ENCODE results near the gene ACP1.

Gene ACP1

DNA sequence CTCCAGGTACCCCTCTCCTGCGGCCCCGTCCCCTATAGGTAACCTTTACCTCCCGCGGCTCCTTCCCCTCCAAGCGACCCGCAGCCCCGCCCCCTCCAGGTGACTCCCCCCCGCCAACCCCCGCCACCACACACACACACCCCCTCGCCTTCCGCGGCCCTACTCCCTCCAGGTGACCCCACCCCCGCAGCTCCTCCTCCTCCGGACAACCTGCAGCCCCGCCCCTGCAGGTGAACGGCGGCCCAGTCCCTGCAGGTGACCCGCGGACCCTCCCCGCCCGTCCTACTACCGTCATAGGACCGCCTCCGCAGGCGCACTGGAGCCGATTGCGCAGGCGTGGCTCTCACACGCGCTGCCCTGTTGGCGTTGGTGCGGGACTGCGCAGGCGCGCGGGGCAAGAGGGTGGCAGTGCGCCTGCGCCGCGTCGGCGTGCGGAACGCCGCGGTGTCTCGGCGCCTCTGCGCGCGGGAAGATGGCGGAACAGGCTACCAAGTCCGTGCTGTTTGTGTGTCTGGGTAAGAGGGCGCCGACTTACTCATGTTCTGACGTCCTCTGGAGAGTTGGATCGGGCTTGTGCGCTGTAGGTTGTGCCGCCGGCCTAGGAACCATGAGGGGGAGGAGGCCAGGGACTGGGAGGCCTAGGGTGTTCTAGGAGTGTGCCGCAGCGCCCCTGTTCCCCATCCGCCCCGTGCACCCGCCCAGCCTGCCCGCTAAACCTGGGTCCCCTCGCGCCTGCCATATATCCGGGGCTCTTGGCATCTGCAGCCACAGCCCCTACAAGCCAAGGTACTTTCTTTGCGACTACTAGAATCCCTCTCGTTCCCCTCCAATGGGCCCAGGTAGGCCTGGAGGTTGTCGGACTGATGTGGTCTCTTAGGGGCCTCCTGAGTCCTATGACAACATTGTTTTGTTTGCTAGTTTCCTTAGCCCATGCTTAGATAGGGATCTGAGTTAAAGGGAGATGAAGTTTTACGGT, at the start of gene ACP1:
Gene ACP1 (plus strand): TSS at position 455 of the 976 bp plus-strand sequence. CDS start 18 bp downstream, at position 473.
- peak; percentile 83 for DNase-seq

DNA sequence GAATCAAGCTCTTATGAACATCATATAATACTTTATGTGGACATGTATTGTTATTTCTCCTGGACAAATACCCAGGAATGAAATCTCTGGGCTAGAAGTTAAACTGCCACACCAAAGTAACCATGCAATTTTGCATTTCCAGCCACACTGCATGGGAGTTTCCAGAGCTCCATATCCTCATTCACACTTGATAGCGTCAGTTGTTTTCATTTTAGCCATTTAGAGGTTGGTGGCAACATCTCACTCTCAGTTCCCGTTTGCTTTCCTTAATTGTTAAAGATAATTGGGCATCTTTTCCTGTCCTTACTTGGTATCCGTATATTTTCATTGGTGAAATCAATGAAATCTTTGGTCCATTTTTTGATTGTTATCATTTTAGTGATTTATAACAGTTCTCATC, 48.7 kb upstream of the ACP1 start:
- DNase-seq, result no peak

DNA sequence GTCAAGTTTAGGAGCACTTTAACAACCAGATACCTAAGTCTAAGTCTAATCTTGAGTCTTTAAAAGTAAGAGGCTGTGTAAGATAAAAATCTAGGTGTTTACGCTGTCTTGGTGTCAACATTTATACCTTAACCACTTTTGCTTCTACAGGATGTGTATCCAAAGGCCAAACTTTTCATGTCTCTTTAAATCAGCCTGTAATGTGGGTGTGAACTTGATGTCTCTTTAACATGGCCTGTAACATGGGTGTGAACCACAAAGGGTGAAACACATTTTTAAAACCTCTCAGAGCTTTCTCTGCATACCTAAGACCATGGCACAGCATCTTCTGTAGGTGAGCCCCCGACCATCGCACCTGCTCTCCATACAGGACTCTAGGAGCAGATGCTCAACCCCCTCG, 41.3 kb upstream of the ACP1 start:
- DNase-seq, result no peak

DNA sequence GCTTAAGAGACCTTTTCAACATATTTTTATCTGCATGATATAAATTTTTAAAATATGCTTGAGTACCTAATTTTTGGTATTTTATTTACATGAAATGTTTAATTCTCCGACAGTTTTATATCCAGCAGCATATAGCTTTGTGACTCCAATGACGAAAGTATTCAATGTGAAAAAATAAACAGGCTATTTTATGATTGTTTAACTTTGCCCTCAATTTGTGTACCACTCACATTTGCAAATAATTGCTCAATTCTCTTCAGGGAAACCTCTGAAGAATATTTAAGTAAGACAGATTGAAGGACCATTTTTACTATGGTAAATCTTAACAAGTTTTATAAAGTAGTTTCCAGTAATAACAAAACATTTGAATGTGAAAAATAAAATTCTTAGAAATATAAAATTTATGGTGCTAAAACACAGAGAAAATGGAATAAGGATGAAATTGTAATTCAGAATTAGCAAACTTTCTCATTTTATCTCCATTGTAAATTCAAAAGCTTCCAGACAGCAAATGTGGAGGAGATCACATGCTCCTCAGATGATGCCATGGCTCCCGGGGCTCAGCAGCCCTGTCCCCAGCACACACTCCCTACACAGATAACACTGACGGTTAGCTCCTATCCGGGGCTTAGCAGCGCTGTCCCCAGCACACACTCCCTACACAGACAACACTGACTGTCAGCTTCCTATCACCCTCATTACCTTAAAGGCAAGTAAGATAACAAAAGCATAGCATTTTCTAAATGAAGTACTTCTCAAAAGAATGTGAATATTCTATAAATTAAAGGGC, 40.6 kb upstream of the ACP1 start:
- no peak for DNase-seq

DNA sequence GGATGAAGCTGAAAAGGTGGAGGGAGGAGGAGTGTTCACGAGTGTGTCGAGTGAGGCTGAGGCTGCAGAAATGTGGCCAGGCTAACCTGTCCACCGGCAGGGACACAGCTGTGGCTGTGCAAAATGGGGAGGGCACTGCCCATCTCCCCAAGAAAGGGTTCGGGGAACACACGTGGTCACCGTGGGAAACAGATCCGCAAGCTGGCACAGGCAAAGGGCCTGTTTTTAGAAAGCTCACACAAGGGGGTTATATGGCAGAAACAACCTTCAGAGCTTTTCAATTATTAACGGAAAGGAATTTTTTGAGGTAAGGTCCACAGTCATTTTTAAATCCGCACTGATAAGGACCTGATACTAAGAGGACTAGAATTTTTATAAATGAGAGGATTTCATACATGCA, 36.6 kb upstream of the ACP1 start:
- DNase-seq, result no peak

DNA sequence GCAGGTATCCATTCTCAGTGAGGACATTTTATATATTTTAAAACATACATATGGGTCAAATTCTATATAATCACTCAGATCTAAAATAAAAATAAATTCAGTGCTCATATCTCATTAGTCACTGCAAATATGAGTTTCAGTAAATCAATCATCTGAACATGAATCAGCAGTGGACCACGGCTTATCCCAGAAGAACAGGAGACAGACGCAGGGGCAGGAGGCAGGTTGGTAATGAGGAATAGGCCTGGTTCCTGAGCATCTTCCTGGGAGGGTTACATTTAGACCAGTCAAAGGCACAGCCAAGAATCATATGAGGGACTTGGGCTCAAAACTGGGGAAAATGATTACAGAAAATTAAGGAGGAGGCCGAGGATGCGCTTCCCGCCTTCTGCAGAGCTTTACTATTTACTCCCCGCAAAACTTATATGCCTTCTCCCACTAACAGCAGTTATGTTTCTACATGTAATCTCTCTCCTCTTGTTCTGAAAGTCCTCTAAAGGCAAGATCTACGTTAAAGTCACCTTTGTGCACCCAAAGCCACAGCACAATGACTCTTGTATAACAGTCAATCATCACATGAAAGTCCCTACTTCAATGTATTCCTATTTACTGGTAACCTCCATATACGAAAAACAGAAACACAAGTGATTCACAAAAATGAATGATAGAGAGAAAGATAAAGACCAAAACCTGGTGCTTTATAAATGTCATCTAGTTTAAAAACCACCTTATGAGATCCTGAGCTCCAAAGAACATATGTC, 36.0 kb upstream of the ACP1 start:
- no peak for DNase-seq

DNA sequence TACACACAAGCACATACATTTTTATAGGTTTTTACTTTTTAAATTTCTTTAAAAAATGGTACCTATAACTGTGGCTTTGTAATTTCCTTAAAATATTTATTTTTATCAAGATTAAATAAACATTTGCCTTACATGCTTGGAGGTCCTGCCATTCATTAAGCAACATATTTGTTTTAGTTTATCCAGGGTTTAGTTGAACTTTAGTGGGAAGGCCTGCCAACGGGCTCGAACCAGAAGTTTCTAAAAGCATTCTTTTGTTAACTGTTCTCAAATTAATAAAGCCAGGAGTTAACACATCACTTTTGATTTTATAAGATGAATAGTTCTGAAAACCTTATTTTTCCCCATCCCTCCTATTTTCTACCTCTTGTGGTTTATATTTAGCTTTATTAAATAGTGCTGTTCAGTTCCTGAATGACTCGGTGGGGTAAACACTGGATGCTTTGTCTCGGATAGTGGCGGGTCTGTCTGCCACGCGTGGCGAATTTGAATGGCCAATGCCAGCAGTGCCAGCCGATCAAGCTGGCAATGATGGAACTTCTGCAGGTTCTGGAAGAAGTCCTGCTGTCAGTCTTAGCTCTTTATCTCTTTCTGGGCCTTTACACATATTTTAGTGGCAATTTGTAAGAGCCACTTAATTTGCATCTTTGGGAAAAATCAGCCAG, 33.1 kb upstream of the ACP1 start:
- no peak for DNase-seq

DNA sequence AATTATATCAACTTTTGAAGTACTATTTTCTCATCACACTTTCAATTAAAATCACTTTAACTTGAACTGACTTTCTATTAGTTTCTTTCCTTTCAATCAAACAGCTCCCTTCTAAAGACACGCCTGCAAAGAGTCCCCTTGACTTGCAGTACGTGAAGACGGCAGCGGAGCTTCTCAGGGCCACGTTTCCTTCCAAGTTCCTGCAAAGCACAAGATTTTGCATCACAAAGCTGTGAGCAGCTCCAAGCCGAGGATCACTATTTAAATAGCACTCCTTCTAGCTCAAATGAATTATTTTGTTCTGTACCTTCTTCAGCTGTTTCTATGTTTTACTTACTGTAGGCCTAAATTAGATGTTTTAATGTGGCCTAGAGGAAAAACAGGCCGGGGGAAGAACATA, 31.7 kb upstream of the ACP1 start:
- DNase-seq, result no peak

DNA sequence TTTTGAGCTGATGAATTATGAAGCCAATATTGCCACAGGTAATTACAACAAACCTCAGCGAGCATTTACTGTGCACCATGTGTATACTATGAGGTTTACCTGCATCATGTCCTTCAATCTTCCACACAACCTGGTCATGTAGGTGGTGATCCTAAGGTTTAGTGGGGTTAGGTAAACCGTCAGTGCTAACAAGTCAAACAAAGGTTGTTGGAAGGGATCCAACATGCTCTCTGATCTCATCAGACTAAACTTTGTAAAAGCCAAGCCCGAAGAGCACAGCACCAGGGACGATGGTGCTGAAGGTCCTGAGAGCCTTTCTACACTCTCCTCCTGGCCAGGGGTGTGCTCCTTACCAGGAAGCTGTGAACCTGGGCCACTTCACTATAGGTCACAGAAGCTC, 30.3 kb upstream of the ACP1 start:
- DNase-seq, result no peak

DNA sequence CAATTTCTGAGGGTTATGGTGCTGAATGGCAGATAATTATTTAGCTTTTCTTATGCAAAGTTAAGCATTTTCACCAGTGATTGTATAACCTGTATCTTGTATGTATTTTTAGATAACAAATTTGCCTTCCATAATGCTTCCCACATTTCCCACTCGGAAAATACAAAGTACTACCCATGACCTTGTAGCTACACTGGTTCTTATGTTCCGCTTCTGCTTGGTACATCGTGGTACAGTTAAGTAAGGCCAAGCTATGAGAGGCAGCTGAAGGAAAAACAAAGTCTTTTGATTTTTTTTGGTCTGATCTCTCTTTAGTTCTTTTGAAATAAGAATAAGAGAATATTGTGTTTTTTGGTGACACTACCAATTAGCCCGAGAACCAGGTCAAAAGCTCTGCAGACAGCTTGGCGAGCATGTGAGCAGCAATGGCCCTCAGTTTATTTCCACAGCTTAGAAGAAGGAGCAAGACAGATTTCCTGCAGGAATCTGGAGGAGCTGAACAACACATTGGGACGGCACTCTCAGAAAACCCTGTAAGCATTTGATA, 27.7 kb upstream of the ACP1 start:
- DNase-seq, result no peak

DNA sequence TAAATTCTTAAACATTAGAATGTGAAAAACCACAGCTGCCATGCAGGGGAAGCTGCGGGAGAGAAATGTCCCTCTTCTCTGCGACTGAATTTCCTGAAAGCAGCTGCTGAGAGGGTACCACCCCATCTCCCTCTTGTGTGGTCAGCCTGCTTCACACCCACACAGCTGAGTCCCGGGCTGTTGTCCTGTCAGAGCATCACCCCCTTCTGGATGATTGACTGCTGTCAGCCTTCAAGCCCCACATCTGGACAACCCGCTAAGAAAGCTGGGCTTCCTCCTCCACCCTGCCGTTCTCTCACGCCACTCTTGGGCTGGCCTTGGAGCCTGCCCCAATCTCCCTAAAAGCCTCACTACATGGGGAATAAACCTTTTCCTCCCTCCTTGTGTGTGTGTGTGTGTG, 26.9 kb upstream of the ACP1 start:
- no peak for DNase-seq

DNA sequence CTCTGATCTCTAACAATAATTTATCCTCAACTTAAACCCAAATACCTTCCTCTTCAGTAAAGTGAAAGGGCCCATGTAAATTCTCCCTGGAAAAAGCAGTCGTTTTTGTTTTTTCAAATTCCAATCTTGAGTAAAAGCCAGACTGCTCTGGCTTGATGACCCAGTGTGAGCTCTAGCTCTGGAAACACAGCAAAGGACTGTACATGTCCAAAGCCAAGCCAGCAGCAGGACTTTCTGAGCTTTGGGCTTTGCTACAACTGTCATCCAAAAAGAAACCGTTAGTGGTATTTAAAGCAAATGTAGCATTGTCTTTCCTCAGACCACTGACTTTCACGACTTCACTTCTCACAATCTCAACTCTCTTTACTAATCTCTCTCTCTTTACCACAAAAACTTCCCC, 26.3 kb upstream of the ACP1 start:
- no peak for DNase-seq

DNA sequence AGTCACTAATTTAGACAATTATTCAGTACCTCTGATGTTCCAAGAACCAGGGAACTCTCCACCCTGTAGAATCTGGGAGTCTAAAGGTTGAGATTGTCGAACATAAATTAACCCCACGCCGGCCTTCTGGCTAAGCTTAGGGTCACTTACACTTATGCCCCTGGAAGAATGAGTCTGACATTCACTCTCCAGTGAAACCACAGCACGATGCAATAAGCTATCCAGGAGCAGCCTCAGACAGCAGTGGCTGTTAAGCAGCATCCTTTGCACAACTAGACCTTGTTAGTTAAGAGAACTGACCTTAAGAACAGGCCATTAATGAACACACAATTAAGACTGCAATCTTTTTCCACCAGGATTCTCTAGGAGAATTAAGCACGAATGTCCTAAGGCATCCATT, 25.9 kb upstream of the ACP1 start:
- no peak for DNase-seq

DNA sequence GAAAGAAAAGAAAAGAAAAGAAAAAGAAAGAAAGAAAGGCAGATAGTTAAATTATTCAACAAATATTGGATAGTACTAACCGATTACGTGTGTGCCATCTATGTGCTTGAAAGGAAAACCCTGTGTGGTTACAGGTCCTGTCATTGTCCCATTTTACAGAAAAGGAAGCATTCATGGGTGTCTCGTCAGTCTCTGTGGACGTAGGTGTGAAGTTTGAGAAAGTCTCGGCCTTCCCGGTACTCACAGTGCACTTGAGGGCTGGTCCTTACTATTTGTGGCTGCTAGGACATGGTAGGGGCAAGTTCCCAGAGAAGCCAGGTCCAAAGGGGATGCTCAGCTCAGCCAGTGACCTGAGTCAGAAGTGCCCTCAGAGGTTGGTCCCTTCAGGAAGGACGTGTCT, 20.2 kb upstream of the ACP1 start:
- DNase-seq, result no peak

DNA sequence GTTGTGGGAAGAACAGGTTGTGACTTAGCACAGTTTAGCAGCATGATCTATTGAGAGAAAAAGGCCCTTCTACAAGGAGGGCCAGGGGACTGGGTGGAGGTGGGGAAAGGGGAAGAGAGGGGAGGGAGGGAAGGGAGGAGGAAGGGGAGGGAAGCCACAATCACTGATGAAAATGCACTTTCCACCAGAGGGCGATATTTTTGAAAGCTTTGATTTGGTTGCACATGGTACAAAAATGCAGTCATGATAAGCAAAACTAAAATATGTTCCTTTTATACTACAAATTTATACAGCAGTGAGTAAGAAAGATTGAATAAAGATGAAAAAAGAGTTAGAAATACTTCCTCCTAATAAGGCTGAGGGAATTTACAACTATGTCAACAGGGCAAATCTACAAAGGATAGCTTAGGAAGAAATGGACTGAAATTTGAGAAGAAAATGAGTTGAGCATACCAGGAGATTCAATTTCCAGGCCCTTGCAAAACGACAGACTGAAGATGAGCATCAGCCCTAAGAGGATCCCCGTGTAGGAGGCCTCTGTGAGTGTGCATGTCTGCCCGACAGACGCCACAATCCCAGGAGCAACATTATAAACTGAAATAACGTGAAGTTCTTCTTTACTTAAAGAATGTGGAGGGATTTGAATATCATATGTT, 18.1 kb upstream of the ACP1 start:
- DNase-seq, result no peak

DNA sequence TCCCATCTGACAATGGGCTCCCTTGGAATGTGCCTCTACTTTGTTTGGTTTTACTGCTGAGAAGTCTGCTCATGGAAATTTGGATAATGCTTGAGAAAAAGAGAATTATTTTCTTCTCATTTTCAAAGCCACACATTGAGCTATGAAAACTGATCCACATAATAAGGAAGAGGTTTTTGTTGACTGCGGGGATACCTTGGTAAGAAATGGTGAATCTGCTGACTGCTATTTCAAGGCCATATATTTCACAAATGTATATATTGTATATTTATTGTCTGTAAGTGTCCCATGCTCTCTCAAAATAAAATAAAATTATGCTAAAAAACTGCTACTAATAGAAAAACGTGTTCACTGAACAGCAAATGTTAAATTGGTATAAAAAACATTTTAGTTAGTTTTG, 16.0 kb upstream of the ACP1 start:
- no peak for DNase-seq

DNA sequence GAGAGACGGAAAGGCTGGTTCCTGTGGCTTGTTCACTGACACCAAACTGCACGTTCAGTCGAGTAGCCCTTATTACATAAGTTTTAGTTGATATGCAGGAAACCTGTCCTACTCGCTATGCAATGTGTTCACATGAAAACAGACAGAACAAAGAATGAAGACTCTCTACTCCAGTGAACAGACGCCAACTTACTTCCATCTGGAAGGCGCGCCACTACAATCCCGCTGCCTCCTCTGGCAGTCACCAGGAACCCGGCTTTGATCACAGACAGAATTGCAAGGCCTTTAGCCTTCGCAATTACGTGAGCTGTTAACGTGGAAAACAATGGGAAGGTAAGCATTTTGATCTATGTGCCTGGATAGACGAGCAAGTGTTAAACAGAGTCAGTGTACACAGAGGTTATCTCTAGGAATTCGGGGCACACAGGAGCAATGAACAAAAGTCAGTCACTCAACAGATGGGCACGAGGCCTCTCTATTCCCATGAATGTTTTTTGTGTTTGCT, 15.2 kb upstream of the ACP1 start:
- no peak for DNase-seq

DNA sequence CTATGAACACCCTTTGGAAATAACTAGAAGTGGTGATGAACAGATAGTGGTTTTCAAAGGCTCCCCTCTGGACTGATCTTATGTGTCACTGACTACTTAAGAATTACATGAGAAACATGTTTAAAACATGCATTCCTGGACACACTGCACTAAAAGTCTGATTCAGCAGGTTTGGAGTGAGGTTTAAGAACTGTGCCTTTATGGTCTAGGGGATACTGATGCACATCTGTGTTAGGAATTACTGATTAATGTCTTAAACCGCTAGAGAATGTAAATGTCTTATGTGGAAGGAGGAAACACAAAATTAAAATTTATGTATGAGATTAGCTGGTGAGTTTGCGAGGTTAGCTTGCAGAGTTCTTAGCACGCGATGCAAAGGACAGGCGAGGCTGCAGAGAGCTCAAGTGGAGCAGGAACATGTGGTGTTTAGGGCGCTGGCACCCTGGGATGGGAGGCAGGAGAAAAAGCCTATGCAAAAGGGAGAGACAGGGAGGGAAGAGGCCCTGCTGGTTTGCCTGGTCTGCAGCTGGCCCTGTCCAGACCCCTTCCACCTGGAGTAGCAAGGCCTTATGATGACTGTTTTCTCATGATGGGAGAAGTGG, 12.6 kb upstream of the ACP1 start:
- no peak for DNase-seq

DNA sequence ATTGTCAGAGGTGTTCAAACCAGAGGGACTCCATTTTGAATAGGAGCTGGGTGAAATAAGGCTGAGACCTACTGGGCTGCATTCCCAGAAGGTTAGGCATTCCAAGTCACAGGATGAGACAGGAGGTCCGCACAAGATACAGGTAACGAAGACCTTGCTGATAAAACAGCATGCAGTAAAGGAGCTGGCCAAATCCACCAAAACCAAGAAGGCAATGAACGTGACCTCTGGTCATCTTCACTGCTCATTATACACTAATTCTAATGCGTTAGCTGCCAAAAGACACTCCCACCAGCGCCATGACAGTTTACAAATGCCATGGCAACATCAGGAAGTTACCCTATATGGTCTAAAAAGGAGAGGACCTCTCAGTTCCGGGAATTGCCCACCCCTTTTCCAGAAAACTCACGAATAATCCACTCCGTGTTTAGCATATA, 11.5 kb upstream of the ACP1 start:
- DNase-seq, result no peak

DNA sequence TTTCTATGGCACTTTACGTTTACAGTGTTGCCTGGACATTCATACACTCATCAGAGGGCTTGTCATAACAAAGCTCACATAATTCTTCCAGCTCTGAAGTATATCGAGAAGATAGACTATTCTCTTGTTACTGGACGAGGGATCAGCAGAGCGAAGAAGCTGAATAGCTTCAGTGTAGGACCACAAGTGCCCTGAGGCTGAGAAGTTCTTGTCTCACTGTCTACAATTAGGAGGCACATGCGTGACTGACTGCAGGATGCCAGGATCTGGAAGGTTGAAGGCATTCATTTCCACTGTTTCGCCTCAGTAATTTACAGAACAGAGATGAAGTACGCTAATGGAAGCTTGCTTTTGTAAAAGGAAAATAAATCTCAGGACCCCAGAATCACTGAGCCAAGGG, 10.5 kb upstream of the ACP1 start:
- DNase-seq, result no peak

DNA sequence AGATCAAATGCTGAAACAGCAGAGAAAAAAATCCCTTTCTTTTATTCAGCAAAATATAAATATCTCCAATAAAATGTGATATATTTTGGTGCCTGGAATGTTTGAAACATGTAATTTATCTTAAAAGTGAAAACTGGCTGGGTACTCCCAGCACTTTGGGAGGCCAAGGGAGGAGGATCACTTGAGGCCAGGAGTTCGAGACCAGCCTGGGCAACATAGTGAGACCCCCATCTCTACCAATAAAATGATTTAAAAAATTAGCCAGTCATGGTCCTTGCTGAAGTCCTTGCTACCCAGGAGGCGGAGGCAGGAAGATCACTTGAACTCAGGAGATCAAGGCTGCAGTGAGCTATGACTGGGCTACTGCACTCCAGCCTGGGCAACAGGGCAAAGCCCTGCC, 9.6 kb upstream of the ACP1 start:
- DNase-seq, result no peak
